OCI-LY3 (cell line): ENCODE results near the gene HHIPL2.
"Not testable (repeated sequence)": the region's sequence is repeated elsewhere in the genome, so short reads cannot be mapped to it uniquely, and the experiment has no call there.

Experiments used
- H2AFZ ChIP-seq: fragments of 200-600, 300-600 bp; shearing (Covaris generic); 2 replicates; pipeline ENCODE4 v1.6.0; 2014; ENCODE audit warnings: antibody characterized with exemption, low read depth, low read length
- H3K27ac ChIP-seq: fragments of 200-600, 300-600 bp; sonication (generic); 2 replicates; pipeline ENCODE4 v1.5.1; 2014; ENCODE audit warnings: mild to moderate bottlenecking, low read length, moderate library complexity, mixed read lengths
- H3K27me3 ChIP-seq: fragments of 200-600, 300-600 bp; sonication (generic); 2 replicates; pipeline ENCODE4 v1.6.1; 2014; ENCODE audit warnings: low read depth, low read length, mixed read lengths
- H3K36me3 ChIP-seq: fragments of 200-600, 300-600 bp; sonication (generic); replicated peaks from 2 replicates; pipeline ENCODE3; 2014; ENCODE audit warnings: low read depth, low read length, mixed read lengths
- H3K4me1 ChIP-seq: fragments of 300-600, 200-600 bp; sonication (generic); 2 replicates; pipeline ENCODE4 v1.6.1; 2014; ENCODE audit warnings: low read length, mixed read lengths
- H3K4me2 ChIP-seq: fragments of 200-600, 300-600 bp; sonication (generic); 2 replicates; pipeline ENCODE4 v1.6.1; 2014; ENCODE audit warnings: low read length, mixed read lengths
- H3K4me3 ChIP-seq: fragments of 300-600, 200-600 bp; sonication (generic); 2 replicates; pipeline ENCODE4 v1.5.1; 2014; ENCODE audit warnings: antibody characterized with exemption, mild to moderate bottlenecking, low read length, moderate library complexity
- H3K79me2 ChIP-seq: fragments of 300-600, 200-600 bp; shearing (Covaris generic); 2 replicates; pipeline ENCODE4 v1.6.1; 2014; ENCODE audit warnings: mild to moderate bottlenecking, low read length, mixed read lengths
- H3K9ac ChIP-seq: fragments of 300-600, 200-600 bp; shearing (Covaris generic); 2 replicates; pipeline ENCODE4 v1.6.0; 2014; ENCODE audit warnings: mild to moderate bottlenecking, low read length, moderate library complexity
- H3K9me3 ChIP-seq: fragments of 200-600, 300-600 bp; shearing (Covaris generic); 2 replicates; pipeline ENCODE4 v1.6.1; 2014; ENCODE audit warnings: low read length, mixed read lengths; ENCODE audit not compliant: insufficient read depth
- H4K20me1 ChIP-seq: fragments of 200-600, 300-600 bp; sonication (generic); 2 replicates; pipeline ENCODE4 v1.6.1; 2016; ENCODE audit warnings: low read length, mixed read lengths; ENCODE audit not compliant: insufficient read depth
- EZH2phosphoT487 ChIP-seq: fragments of 200-600 bp; shearing (Covaris generic); IDR thresholded peaks from 2 replicates; pipeline ENCODE4 v1.6.1; 2018; ENCODE audit warnings: antibody characterized with exemption, mixed run types, low read depth
- TF ChIP-seq, protein P1 (sequence below): fragments of 200-600, 300-600 bp; sonication (generic); IDR thresholded peaks from 2 replicates; pipeline ENCODE4 v1.5.1; 2014; ENCODE audit warnings: antibody characterized with exemption, low read length, low read depth

Gene HHIPL2

DNA sequence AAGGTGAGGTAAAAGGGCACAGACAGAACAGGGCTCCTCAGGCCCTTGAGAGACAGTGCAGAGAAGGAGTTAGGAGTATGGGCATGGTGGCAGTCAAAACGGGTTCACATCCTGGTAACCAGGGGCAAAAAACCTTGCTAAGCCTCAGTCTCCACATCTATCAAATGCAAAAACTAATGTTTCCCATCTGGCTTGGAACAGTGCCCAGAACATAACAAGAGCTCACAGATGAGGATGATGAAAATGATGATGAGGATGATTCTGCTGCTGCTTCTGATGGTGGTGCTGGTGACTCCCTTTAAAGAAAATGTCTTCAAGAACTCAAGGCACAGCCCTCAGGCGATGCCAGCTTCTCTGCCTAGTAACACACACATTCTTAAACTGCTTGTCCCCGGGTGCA is 24.1 kb downstream of the HHIPL2 start:
- no peak overlapping the region for H3K4me3 ChIP-seq
- no peak for TF ChIP-seq EZH2phosphoT487
- TF ChIP-seq, protein P1, sequence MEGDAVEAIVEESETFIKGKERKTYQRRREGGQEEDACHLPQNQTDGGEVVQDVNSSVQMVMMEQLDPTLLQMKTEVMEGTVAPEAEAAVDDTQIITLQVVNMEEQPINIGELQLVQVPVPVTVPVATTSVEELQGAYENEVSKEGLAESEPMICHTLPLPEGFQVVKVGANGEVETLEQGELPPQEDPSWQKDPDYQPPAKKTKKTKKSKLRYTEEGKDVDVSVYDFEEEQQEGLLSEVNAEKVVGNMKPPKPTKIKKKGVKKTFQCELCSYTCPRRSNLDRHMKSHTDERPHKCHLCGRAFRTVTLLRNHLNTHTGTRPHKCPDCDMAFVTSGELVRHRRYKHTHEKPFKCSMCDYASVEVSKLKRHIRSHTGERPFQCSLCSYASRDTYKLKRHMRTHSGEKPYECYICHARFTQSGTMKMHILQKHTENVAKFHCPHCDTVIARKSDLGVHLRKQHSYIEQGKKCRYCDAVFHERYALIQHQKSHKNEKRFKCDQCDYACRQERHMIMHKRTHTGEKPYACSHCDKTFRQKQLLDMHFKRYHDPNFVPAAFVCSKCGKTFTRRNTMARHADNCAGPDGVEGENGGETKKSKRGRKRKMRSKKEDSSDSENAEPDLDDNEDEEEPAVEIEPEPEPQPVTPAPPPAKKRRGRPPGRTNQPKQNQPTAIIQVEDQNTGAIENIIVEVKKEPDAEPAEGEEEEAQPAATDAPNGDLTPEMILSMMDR: no peak

DNA sequence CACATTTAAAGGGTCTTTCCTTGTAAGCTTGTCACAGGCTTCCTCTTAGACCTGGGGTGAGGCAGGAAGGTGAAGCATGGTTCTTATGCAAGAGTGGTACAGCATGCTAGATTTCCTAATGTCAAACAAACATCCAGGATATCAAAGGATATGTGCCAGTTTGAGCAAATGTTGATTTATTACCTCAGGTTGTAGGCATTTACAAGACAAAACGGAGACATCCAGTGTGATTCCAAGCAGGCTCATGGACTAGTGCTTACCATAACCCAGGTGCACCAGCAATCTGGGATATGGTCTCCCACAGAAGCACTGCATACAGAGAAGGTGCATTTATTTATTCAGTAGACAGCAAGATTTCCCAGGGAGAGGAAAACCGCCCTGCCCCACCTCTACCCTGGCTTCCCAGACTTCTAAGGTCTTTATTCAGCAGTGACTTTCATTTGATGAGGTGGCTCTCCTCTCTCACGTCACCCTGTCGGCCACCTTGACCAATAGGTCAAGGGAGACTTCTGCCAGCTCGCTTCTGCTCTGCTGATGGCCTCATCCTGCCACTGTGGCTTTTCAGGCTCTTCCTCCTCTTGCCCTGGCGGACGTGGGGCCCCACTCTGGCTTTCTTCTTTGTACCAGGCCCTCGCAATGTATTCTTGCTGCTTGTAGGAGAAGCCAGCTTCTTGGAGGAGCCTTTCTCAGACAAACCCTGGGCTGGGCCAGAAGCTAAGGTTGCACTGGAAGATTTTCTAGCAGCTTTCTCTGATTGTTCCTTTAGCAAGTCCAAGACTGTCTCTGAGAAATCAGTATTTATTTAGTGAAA is 25.6 kb downstream of the HHIPL2 start:
- H3K4me2 ChIP-seq: no peak overlapping the region
- no peak overlapping the region for H3K4me3 ChIP-seq
- no peak overlapping the region for H2AFZ ChIP-seq
- H3K27me3 ChIP-seq: no peaks in the 10 kb centered on the region
- H3K4me1 ChIP-seq: no peaks in the 10 kb centered on the region
- H3K79me2 ChIP-seq: no peaks in the 10 kb centered on the region
- no peak for TF ChIP-seq EZH2phosphoT487
- TF ChIP-seq, protein P1: no peak
- H3K36me3 ChIP-seq: no peaks in the 10 kb centered on the region
- H4K20me1 ChIP-seq: no peaks in the 10 kb centered on the region
- no peak overlapping the region for H3K9ac ChIP-seq
- H3K27ac ChIP-seq: no peak overlapping the region
- no peaks in the 10 kb centered on the region for H3K9me3 ChIP-seq

More for the DNA sequence above, 24.1 kb downstream of the HHIPL2 start:
- Histone ChIP-seq H3K9ac (no peak overlapping the region), H3K27ac (no peak overlapping the region), H3K4me2 (no peak overlapping the region), H3K36me3 (no peaks in the 10 kb centered on the region), H3K27me3 (no peaks in the 10 kb centered on the region), H4K20me1 (no peaks in the 10 kb centered on the region), H3K79me2 (no peaks in the 10 kb centered on the region), H3K4me1 (no peaks in the 10 kb centered on the region), H3K9me3 (no peaks in the 10 kb centered on the region), H2AFZ (no peak overlapping the region)

GRCh38 chr1:222521299-222522104 is 26.4 kb downstream of the HHIPL2 start:
- no peaks in the 10 kb centered on the region for H3K4me1 ChIP-seq
- no peak overlapping the region for H3K27ac ChIP-seq
- H3K36me3 ChIP-seq: no peaks in the 10 kb centered on the region
- no peaks in the 10 kb centered on the region for H4K20me1 ChIP-seq
- no peaks in the 10 kb centered on the region for H3K27me3 ChIP-seq
- no peak overlapping the region for H3K9ac ChIP-seq
- H3K4me2 ChIP-seq: no peak overlapping the region
- no peaks in the 10 kb centered on the region for H3K9me3 ChIP-seq
- no peaks in the 10 kb centered on the region for H3K79me2 ChIP-seq
- no peak for TF ChIP-seq EZH2phosphoT487
- TF ChIP-seq, protein P1: no peak
- no peak overlapping the region for H2AFZ ChIP-seq
- no peak overlapping the region for H3K4me3 ChIP-seq

DNA sequence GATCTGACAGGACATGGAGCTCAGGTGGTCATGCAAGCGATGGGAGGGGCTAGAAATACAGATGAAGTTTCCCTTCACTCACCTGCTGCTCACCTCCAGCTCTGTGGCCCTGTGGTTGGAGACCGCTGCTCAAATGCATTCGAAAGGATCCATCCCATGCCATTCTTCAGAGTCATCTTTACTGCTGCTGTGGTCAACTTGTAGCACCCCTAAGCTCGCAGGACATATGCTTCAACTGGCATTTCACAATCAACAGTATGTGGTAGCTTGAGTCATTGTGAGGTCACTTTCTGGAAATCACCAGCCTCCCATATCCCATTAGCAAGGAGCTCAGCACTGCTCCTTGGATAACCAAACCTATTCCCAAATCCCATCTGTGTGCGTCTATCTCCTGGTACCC is 58.4 kb downstream of the HHIPL2 start:
- H3K4me2 ChIP-seq, H3K27me3 ChIP-seq, H3K4me3 ChIP-seq, H2AFZ ChIP-seq, H3K4me1 ChIP-seq, H3K9ac ChIP-seq, H4K20me1 ChIP-seq, H3K36me3 ChIP-seq, H3K27ac ChIP-seq, H3K9me3 ChIP-seq, H3K79me2 ChIP-seq: not testable (repeated sequence)

DNA sequence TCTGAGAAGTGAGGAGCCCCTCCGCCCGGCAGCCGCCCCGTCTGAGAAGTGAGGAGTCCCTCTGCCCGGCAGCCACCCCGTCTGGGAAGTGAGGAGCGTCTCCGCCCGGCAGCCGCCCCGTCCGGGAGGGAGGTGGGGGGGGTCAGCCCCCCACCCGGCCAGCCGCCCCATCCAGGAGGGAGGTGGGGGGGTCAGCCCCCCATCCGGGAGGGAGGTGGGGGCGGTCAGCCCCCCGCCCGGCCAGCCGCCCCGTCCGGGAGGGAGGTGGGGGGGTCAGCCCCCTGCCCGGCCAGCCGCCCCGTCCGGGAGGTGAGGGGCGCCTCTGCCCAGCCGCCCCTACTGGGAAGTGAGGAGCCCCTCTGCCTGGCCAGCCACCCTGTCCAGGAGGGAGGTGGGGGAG is 60.1 kb downstream of the HHIPL2 start:
- H3K27me3 ChIP-seq, H3K27ac ChIP-seq, H3K9ac ChIP-seq, H3K4me2 ChIP-seq, H3K36me3 ChIP-seq, H3K4me1 ChIP-seq, H4K20me1 ChIP-seq, H3K79me2 ChIP-seq, H2AFZ ChIP-seq, H3K4me3 ChIP-seq, H3K9me3 ChIP-seq: not testable (repeated sequence)

DNA sequence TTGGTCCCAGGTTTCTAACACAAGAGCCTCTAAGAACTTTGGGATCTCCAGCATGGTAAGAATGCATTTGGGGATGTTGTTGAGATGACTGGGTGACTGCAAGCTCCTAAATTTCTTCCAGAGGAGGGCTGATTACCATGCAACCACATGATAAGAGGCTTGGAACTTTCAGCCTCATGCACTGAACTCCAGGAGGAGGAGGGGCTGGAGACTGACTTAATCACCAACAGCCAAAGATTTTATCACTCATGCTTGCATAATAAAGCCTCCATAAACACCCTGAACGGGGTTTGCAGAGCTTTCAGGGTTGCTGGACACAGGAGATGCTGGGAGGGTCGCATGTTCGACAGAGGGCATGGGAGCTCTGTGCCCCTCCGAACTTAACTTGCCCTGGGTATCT is 63.9 kb downstream of the HHIPL2 start:
- H3K4me1 ChIP-seq, H3K4me3 ChIP-seq, H3K27me3 ChIP-seq, H3K9ac ChIP-seq, H3K27ac ChIP-seq, H2AFZ ChIP-seq, H3K9me3 ChIP-seq, H3K36me3 ChIP-seq, H4K20me1 ChIP-seq, H3K4me2 ChIP-seq, H3K79me2 ChIP-seq: not testable (repeated sequence)

DNA sequence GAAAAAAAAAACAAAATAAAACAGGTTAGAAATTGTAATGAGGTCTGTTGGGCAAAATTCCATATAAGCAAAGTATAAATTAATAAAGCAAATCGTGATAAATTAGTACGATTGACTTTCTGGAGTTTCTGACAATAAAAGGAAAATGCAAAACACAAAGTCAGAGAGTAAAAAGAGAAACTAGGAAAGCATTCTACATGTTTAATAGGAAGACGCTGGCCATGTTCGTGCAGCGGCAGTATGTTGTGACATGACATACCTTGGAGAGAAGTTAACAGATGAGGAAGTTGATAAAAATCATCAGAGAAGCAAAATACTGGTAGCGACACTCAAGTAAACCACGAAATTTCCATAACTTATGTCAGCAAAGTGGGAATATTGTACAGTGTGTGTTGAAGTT is 68.3 kb downstream of the HHIPL2 start:
- not testable (repeated sequence) for H3K9ac ChIP-seq, H3K79me2 ChIP-seq, H3K9me3 ChIP-seq, H3K4me1 ChIP-seq, H3K27ac ChIP-seq, H3K36me3 ChIP-seq, H4K20me1 ChIP-seq, H3K27me3 ChIP-seq, H2AFZ ChIP-seq, H3K4me2 ChIP-seq, H3K4me3 ChIP-seq
